GM12892 (cell line): ENCODE data around the gene GTSF1L. TPM values are rescaled to one million over a fixed set of nuclear protein-coding genes. Genes with fewer than 3 reads are reported as not detected.
"Not testable (repeated sequence)": the region's sequence is repeated elsewhere in the genome, so short reads cannot be mapped to it uniquely, and the experiment has no call there.

Source experiments
- DNase-seq: peaks from one replicate; pipeline ENCODE4 v3.0.0; 2011; ENCODE audit not compliant: insufficient read length
- FAIRE-seq: peaks from 2 replicates; lab custom pipeline; 2011; peaks lifted over from hg19 to GRCh38; lab: Jason Lieb, UNC
- POLR2A ChIP-seq: IDR thresholded peaks from 2 replicates; pipeline ENCODE4 v1.6.1; 2011; ENCODE audit warnings: low read depth, low read length, control low read depth
- POLR2AphosphoS5 ChIP-seq: IDR thresholded peaks from 2 replicates; pipeline ENCODE4 v1.6.1; 2011; ENCODE audit warnings: low read depth, low read length, control low read depth
- TAF1 ChIP-seq: IDR thresholded peaks from 2 replicates; pipeline ENCODE4 v1.6.1; 2011; ENCODE audit warnings: low read depth, mild to moderate bottlenecking, control low read depth, low read length, borderline replicate concordance
- polyA plus RNA-seq: library from polyadenylated mRNA; unstranded; fragments of >200 nt; gene quantifications from one replicate; pipeline ENCODE4 v1.2.1, GENCODE V29; 2012; ENCODE audit warnings: missing spikeins, inconsistent platforms; ENCODE audit not compliant: missing spikeins

The GTSF1L gene
- not detected for polyA plus RNA-seq

DNA sequence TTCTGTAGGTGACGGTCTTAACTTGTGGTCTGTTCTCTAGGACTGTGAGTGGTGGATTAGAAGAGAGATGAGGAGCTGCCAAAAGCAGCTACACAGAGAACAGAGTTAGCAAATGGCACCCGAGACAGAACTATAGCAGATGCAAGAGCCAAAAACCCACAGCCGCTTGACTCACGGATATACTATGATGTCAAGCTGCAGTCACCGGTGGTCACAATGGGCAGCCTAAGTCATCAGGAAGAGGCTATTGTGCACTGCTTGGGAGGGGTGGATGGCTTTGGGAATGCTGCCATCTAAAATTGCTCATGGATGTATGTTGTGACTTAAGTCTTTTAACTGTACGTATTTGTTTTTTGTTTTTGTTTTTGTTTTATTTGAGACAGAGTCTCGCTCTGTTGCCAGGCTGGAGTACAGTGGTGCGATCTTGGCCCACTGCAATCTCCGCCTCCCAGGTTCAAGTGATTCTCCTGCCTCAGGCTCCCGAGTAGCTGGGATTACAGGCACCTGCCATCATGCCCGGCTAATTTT lies at the start of gene GTSF1L:
TSS of gene GTSF1L (minus strand) at position 192 of the 528 bp plus-strand sequence. CDS start 308 bp downstream, outside the sequence.
- TF ChIP-seq POLR2AphosphoS5 (no peak), TAF1 (no peak), POLR2A (no peak)
- FAIRE-seq = no peak
- DNase-seq = no peak

DNA sequence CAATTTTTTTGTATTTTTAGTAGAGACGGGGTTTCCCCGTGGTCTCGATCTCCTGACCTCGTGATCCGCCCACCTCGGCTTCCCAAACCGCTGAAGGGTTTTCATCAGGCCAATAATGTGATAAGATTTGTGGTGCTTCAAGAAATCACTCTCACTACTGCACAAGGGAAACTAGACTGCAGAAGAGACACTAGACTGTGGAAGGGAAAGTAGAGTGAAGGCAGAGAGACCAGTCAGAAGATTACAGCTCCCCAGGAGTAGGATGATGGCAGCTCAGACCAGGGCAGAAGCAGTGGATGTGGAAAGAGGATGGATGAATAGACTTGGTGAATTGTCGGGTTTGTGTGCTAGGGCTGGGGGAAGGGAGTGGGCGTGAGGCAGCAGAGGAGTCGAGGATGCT lies 48.0 kb upstream of the GTSF1L start:
- TF ChIP-seq TAF1 = no peak
- TF ChIP-seq POLR2AphosphoS5 = no peak
- TF ChIP-seq POLR2A = no peak
- FAIRE-seq = no peak
- no peak for DNase-seq

DNA sequence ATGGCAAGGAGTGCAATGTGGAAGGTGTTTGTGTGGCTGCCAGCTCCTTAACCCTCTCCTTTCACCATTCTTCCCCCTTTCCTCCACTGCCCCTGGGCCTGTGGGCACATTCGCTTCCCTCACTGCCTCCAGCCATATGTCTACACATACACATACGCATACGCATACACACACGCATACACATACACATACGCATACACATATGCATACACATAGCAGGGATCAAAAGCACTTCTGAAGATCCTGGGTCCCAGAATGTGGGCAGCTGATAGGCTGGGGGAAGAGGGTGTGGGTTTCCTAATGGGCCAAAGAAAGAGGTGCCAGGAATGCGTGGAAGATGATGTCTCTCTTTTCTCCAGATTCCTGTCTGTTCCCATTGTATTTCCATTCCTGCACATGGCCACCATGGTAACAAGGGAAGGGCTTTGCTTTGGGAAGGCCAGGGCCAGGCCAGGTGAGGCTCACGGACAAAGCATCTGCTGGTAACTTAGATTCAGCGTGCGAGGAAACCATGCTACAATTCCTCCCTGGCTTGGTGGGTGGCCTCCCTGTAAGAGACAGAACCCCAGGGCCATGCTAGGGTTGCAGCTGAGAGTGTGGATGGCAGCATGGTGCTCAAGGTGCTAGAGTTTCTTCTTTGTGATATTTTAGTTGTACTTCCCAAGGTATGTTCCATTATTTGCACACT lies 44.8 kb upstream of the GTSF1L start:
- DNase-seq (no peak), FAIRE-seq (no peak)
- TF ChIP-seq POLR2A (no peak), POLR2AphosphoS5 (no peak), TAF1 (no peak)

- TF ChIP-seq POLR2A (no peak), TAF1 (no peak), POLR2AphosphoS5 (no peak)
- no peak for FAIRE-seq
- DNase-seq = no peak
Observed at GRCh38 chr20:43770342-43770741, 43.5 kb upstream of the GTSF1L start.

GRCh38 chr20:43767686-43768474 lies 41.1 kb upstream of the GTSF1L start:
- DNase-seq (no peak), FAIRE-seq (no peak)
- TF ChIP-seq TAF1 (no peak), POLR2AphosphoS5 (no peak), POLR2A (no peak)

DNA sequence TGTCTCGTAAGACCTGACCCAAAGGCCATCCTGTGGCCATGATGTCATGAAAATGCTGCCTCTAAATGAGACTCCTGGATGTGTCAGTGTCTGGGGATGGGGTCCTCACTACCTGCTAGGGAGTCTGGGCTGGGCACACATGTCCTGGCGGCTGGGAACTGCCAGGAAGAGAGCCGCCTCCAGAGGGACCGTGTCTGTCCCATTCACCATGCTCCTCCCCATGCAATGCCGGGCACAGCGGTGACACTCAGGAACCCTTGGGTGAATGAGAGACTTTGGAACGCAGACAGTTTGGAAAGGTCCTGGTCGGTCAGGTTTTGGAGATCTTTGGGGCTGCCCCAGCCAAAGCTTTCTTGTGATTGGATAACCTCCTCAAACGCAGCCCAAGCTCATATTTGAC lies 40.1 kb upstream of the GTSF1L start:
- TF ChIP-seq POLR2A (no peak), POLR2AphosphoS5 (no peak), TAF1 (no peak)
- DNase-seq (no peak), FAIRE-seq (no peak)

- FAIRE-seq (no peak), DNase-seq (no peak)
Observed at GRCh38 chr20:43766385-43766784, 39.6 kb upstream of the GTSF1L start.

DNA sequence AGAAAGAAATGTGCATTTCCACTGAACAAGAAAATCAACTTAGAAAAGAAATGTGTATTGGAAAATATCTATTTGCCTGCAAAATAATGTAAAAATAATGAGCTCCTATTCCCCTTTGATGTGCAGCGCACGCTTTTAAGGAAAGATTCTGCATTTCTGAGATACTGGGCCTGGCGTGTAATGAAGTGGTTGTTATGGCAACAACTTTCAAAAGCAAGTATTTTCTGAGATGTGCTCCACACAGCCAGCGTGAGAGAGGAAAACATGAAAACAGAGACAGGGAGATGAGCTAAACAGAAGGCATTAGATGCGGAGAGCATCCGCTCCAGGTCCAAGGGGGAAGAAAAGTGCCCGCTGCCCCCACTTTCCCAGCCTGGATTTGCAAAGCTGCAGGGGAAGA lies 39.1 kb upstream of the GTSF1L start:
- DNase-seq (no peak), FAIRE-seq (no peak)
- TF ChIP-seq TAF1 = no peak
- TF ChIP-seq POLR2AphosphoS5 = no peak
- TF ChIP-seq POLR2A = no peak

More at GRCh38 chr20:43766385-43766784, 39.6 kb upstream of the GTSF1L start:
- no peak for TF ChIP-seq TAF1
- TF ChIP-seq POLR2AphosphoS5 = no peak
- no peak for TF ChIP-seq POLR2A

DNA sequence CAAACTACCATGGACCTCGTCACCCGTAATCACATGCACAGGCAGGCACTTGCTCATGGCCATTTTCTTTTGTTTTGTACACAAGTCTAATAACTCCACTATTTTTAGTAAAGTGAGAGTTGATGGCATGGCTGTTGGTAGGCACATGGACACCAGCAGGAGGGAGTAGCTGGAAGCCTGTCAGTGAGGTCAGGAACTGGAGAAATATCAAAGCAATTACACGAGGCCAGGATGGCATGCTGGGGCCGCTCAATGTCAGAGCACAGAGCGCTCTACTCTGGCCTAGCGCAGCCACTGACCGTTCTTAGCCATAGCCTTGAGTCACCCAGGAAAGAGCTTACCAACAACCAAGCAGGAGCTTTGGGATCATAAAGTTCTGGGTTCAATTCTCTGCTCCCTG lies 36.1 kb upstream of the GTSF1L start:
- no peak for TF ChIP-seq POLR2AphosphoS5
- TF ChIP-seq TAF1 = no peak
- TF ChIP-seq POLR2A = no peak
- FAIRE-seq (no peak), DNase-seq (no peak)

- DNase-seq = no peak
- FAIRE-seq = no peak
- no peak for TF ChIP-seq POLR2AphosphoS5
- no peak for TF ChIP-seq TAF1
- no peak for TF ChIP-seq POLR2A
Observed at GRCh38 chr20:43761386-43762340, 34.9 kb upstream of the GTSF1L start.

- FAIRE-seq, DNase-seq: not testable (repeated sequence)
Observed at GRCh38 chr20:43757888-43758287, 31.1 kb upstream of the GTSF1L start.
